ENCODE results near the gene RECK. TPM values are rescaled to one million over a fixed set of nuclear protein-coding genes. Genes with fewer than 3 reads are reported as not detected.
A peak's percentile ranks its signal among the peaks of the same experiment; 100 is the strongest.
"Not testable (repeated sequence)": the region's sequence is repeated elsewhere in the genome, so short reads cannot be mapped to it uniquely, and the experiment has no call there.

RECK gene
- total RNA-seq, 1 experiment from 2014 or later = 36.1 TPM

DNA sequence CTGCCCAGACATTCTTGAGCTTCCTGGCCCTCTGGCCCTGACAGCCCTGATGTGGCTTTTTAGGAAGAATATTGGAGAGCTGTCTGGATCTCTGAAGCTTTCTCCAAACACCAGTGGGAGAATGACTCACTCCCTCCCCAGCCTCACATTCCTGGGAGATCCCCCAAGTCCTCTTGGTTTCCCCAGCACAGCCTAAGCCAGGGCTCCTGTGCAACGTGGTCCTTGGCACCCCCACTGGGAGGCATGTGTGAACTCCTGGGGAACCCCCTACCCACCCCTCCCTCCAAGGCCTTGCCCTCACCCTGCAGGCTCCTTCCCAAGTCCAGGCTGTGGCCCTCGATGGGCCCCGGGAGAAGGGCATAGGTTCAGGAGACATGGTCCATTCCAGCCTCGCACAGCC, 112.5 kb downstream of the RECK start:
- H3K27me3 ChIP-seq = no peaks in the 10 kb centered on the region
- DNase-seq = peak; percentile 84
- H3K9me3 ChIP-seq = peaks cover 16% of the 10 kb centered on the region
- no peak overlapping the region for H3K4me3 ChIP-seq
- H3K36me3 ChIP-seq = no peaks in the 10 kb centered on the region; the same call in 1 of the 2 replicates

DNA sequence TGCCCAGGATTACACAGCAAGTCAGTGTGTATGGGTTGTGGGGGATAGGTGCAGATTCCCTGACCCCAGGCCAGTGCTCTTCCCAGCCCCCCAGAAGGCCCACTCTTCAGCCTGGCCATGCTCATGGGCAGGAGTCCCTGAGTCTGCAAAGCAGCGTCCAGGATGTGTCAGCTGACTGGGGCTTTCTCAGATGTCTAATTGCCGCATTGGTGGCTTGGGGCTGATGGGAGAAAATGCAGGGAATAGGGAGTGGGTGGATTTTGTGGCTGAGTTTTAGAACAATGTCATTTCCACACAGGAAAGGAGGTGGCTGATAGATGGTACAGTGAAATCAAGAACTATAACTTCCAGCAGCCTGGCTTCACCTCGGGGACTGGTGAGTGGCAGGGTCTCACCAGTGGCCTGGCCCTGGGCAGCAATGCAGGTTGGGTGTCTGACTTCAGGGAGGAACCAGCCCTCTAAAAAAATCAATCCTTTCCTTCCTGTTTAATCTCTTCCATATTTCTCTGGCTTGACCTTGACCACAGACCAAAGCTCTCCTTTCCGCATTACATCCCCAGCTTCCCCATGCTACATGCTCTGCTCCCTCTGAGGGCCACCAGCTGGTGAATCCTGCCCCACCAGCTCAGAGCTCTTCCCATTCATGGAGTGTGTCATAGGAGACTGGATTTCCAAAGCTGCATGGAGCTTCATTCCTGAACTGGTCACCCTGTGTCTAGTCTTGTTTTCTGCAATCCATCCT, 114.0 kb downstream of the RECK start:
- Histone ChIP-seq H3K36me3 (no peaks in the 10 kb centered on the region; the same call in 1 of the 2 replicates), H3K4me3 (no peak overlapping the region), H3K9me3 (peaks cover 9% of the 10 kb centered on the region), H3K27me3 (no peaks in the 10 kb centered on the region)
- DNase-seq = no peak

DNA sequence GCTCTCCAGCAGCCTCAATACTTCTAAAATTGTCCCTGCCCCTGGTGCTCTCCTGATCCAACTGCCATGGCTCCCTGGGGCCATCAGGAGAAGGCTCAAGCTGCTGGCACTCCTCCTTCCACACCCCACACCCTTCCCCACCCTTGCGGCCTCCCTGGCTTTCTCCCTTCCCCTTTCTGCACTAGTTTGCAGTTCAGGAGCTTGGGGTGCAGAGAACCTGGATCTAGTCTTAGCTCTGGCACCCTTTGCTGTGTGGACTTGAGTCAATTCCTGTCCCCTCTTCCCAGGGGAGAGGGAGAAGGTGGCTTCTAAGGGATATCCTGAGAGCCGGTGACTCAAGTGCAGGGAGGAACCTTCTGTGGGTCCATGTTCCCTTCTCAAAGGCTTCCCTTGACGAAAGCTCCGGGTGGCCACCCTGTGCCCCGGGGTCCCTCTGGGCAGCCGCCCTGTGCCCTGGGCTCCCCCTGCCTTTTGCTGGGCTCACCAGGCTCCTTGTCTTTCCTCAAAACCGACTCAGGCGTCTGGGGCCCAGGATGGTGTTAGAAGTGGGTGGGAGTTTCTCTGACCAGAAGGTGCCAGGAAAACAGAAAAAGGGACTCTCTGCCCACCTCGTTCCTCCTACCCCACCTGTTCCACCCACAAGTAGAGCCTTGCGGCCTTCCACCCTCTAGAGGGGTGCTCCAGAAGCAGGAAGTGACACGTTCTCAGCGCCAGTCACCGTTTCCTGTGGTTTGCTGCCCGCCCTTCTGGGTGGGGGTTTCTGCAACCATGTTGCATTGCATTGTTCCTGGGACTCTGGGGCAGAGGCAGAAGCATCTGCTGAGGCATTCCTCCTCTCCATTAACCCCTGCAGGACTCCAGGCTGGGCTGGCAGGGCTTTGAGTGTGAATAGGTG, 114.8 kb downstream of the RECK start:
- peaks cover 4% of the 10 kb centered on the region for H3K9me3 ChIP-seq
- H3K4me3 ChIP-seq = no peak overlapping the region
- H3K36me3 ChIP-seq = no peaks in the 10 kb centered on the region; the same call in 1 of the 2 replicates
- DNase-seq = no peak
- H3K27me3 ChIP-seq = no peaks in the 10 kb centered on the region

DNA sequence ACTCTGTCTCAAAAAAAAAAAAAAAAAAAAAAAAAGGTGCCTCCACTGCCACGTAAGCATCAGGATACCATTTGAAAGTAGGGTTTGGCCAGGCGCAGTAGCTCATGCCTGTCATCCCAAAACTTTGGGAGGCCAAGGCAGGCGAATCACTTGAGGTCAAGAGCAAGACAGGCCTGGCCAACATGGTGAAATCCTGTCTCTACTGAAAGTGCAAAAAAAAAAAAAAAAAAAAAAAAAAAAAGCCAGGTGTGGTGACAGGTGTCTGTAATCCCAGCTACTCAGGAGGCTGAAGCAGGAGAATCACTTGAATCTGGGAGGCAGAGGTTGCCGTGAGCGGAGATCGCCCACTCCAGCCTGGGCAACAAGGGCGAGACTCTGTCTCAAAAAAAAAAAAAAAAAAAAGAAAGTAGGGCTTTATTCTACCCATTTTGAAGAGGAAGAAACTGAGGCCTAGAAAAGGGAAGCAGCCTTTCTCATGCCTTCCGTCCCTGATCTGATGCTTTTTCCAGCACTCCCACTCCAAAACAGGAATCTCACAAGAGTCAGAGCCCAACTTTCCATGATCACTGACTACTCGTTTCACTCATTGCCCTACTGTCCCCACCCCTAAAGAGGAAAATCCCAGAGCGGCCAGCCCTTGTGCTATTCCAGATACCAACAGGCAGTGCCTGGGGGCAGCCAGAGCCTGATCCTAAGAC, 116.2 kb downstream of the RECK start:
- no peak for DNase-seq
- peaks cover 13% of the 10 kb centered on the region for H3K9me3 ChIP-seq
- no peak overlapping the region for H3K4me3 ChIP-seq

DNA sequence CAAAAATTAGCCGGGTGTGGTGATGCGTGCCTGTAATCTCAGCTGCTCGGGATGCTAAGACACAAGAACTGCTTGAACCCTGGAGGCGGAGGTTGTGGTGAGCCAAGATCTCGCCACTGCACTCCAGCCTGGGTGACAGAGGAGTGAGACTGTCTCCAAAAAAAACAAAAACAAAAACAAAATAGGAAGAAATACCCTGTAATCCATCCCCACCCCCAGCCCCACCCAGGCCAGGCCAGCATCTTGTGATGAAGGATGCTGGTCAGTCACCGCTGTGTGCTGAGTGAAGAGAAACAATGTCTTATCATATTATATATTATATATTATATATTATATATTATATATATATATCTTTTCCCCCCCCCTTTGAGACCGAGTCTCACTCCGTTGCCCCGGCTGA, 117.0 kb downstream of the RECK start:
- no peak overlapping the region for H3K4me3 ChIP-seq
- peaks cover 13% of the 10 kb centered on the region for H3K9me3 ChIP-seq
- no peaks in the 10 kb centered on the region for H3K27me3 ChIP-seq
- H3K36me3 ChIP-seq = no peaks in the 10 kb centered on the region
- no peak for DNase-seq

More for the DNA sequence above, 116.2 kb downstream of the RECK start:
- H3K27me3 ChIP-seq = no peaks in the 10 kb centered on the region
- no peaks in the 10 kb centered on the region for H3K36me3 ChIP-seq

DNA sequence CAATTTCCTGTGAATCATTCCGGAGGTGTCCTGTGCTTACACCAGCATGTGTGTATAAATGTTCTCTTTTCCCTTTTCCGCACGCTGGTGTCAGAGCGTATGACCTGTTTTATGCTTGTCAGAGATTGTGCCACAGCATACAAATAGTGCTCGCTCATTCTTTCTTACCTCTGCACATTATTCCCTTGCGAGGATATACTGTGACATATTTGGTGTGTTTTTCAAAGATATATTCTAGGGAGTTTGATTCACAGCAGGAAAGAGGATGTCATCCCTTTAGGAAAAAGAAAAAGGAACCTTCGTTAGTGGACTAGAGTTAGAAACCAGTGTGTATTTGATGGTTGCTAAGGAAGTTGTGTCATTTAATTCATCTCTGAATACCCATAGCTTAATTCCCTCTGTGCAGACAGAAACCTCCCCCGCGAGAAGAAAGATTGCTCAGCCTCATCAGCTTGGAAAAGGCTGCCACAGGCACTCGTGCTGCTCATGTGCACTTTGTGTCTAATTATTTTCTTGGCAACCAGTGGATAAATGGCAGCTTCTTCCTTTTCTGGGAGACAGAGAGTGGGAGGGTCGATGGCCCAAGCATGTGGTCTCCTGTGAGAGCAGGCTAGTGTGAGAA, 117.7 kb downstream of the RECK start:
- H3K4me3 ChIP-seq = no peak overlapping the region
- DNase-seq = peak; percentile 59
- peaks cover 13% of the 10 kb centered on the region for H3K9me3 ChIP-seq

DNA sequence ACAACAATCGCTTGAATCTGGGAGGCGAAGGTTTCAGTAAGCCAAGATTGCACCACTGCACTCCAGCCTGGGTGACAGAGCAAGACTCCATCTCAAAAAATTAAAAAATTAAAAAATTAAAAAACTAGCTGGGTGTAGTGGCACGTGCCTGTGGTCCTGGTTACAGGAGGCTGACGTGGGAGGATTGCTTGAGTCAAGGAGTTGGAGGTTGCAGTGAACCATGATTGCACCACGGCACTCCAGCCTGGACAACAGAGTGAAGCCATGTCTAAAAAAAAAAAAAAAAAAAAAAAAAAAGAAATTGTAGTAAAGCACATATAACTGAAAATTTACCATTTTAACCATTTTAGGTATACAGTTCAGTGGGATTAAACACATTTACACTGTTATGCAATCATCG, 119.4 kb downstream of the RECK start:
- H3K27me3 ChIP-seq = no peaks in the 10 kb centered on the region
- no peak for DNase-seq
- H3K9me3 ChIP-seq = peaks cover 13% of the 10 kb centered on the region
- H3K4me3 ChIP-seq = no peak overlapping the region
- no peaks in the 10 kb centered on the region for H3K36me3 ChIP-seq

More for the DNA sequence above, 117.7 kb downstream of the RECK start:
- no peaks in the 10 kb centered on the region for H3K36me3 ChIP-seq
- H3K27me3 ChIP-seq = no peaks in the 10 kb centered on the region

DNA sequence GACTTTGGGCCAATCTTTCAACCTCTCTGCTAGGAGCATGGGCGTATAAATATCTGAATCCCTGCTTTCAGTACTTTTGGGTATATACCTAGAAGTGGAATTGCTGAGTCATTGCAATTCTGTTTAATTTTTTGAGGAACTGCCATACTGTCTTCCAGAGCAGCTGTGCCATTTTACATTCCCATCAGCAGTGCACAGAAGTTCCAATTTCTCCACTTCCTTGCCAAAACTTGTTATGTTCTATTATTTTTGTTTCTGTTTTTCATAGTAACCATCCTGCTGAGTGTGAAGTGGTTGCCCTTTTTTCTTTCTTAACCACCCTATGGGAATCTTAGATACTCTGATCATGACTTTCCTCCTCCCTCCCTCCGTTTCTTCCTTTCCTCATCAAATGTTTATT, 121.4 kb downstream of the RECK start:
- Histone ChIP-seq H3K36me3 (no peaks in the 10 kb centered on the region), H3K4me3 (no peak overlapping the region), H3K9me3 (peaks cover 13% of the 10 kb centered on the region), H3K27me3 (no peaks in the 10 kb centered on the region)
- no peak for DNase-seq

DNA sequence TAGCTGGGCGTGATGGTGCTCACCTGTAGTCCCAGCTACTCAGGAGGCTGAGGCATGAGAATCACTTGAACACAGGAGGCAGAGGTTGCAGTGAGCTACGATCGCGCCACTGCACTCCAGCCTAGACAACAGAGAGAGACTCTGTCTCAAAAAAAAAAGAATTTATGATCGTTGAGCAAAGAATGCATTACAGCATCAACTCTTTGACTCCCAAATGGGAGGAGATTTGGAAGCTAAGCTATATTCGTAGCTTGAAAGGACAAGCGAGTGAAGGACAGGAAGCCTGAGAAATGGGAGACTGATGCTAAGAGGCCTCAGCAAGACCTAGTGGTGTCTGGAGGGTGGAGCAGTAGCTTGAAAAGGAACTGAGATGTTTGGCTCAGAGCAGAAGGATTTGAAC, 122.2 kb downstream of the RECK start:
- DNase-seq = peak; percentile 38
- Histone ChIP-seq H3K27me3 (no peaks in the 10 kb centered on the region), H3K9me3 (peaks cover 14% of the 10 kb centered on the region), H3K36me3 (no peaks in the 10 kb centered on the region), H3K4me3 (no peak overlapping the region)

DNA sequence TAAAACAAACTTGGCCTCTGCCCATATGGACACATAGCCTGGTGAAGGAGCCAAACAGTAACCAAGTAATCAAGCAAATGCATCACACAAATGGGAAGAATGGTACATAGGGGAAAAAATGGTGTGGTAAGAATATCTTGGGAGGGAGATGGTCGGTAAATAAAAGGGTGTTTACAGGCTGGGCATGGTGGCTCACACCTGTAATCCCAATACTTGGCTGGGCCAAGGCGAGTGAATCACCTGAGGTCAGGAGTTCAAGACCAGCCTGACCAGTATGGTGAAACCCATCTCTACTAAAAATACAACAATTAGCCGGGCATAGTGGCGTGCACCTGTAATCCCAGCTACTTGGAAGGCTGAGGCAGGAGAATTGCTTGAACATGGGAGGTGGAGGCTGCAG, 122.8 kb downstream of the RECK start:
- H3K27me3 ChIP-seq, H3K4me3 ChIP-seq, H3K36me3 ChIP-seq, DNase-seq: not testable (repeated sequence)
- peaks cover 16% of the 10 kb centered on the region for H3K9me3 ChIP-seq

DNA sequence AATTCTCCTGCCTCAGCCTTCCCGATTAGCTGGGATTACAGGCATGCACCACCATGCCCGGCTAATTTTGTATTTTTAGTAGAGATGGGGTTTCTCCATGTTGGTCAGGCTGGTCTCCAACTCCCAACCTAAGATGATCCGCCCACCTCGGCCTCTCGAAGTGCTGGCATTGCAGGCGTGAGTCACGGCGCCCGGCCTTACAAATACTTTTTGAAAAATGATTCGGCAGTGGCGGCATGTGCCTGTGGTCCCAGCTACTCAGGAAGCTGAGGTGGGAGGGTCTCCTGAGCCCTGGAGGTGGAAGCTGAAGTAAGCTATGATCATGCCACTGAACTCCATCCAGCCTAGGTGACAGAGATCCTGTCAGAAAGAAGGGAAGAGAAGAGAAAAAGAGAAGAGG, 123.4 kb downstream of the RECK start:
- H3K27me3 ChIP-seq, H3K4me3 ChIP-seq, H3K36me3 ChIP-seq, DNase-seq: not testable (repeated sequence)
- peaks cover 16% of the 10 kb centered on the region for H3K9me3 ChIP-seq

DNA sequence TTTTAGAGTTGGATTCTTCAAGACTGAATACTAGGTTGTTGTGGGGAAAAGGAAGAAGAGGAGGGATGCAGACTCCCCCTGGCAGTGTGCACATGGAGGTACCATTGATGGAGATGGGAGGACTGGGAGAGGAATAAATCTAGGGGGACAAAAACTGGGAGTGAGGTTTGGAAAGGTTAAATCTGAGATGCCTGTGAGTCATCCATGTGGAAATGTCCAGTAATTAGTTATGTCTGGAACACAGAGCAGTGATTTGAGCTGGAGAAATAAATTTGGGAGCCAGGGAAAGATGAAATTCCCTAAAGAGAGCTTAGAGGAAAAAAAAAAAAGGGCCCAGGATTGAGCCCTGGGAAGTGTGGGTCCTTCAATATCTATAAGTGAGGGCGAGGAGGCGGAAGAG, 124.5 kb downstream of the RECK start:
- DNase-seq = no peak
- Histone ChIP-seq H3K9me3 (peaks cover 16% of the 10 kb centered on the region), H3K36me3 (no peaks in the 10 kb centered on the region), H3K4me3 (no peak overlapping the region), H3K27me3 (no peaks in the 10 kb centered on the region)

DNA sequence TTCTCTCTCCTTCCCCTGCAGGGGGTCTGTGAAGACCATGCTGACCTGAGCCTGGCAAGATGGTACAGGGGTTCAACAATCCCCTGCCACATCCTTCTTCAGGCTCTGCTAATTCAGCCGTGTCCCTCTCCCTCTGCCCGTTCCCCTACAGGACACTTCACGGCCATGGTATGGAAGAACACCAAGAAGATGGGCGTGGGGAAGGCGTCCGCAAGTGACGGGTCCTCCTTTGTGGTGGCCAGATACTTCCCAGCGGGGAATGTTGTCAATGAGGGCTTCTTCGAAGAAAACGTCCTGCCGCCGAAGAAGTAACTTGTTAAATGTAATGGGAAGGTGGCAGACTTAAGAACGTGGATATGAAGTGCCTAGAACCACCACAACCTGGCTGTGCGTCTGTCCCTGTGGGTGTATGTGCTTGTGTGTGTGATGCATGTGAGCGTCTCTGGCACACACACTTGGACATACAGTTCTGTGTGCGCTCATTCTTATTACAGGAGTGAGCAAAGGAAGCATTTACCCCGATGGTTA, 125.6 kb downstream of the RECK start:
- H3K36me3 ChIP-seq = no peaks in the 10 kb centered on the region
- DNase-seq = no peak
- H3K4me3 ChIP-seq = no peak overlapping the region
- peaks cover 8% of the 10 kb centered on the region for H3K9me3 ChIP-seq
- H3K27me3 ChIP-seq = no peaks in the 10 kb centered on the region

DNA sequence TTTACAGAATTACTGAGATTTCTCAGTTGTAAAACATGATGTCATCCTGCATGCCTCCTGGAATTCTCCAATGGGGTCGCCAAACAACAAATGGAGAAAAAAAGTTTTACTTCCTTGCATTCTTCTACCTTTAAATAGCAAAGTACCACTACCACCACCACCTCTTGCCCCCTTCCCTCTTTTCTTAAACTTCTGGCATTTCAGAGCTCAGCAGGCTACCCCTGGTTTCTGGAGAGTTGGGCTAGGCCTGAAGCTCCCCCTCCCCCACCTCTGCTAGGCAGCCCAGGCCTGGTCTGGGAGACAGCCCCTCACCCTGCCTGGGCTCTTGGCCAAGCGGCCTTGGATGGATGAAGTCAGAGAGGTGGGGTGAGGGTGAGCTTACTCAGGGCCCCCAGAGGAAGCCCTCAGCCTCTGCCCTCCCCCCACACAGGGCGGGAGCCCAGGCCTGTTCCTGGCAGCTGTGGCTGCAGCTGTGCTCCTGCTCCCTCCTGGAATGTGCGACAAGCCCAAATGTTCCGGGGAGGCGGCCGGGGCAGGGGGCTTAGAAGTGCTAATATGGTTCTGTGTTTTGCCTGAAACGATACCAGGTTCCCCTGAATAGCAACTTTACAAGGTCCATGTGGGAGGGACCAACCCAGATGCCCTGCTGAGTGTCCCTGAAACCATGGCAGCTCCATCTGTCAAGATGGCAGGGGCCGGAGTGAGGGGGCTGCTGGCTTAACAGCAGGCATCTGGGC, 126.5 kb downstream of the RECK start:
- Histone ChIP-seq H3K36me3 (no peaks in the 10 kb centered on the region), H3K4me3 (no peak overlapping the region), H3K27me3 (no peaks in the 10 kb centered on the region), H3K9me3 (peaks cover 3% of the 10 kb centered on the region; the same call in 1 of the 2 replicates)
- DNase-seq = peak; percentile 88

DNA sequence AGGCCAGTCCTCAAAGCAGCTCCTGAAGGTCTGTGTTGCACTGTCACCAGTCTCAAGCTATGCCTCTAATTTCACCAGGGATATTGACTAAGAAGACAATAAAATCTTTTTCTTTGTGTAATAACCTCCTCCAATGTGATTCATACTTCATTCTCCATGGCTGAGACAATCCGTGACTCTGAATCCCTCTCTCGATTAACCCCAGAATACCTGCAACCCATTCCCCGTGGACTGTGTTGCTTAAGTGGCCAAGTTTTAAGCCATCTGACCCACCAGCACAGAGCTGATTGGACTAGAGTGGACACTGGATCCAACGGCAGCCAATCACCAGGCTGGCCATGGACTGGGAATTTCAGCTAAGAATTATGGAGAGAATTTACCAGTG, 127.1 kb downstream of the RECK start:
- peaks cover 3% of the 10 kb centered on the region; the same call in 1 of the 2 replicates for H3K9me3 ChIP-seq
- DNase-seq = no peak
- no peaks in the 10 kb centered on the region for H3K27me3 ChIP-seq
- H3K4me3 ChIP-seq = no peak overlapping the region
- no peaks in the 10 kb centered on the region for H3K36me3 ChIP-seq

DNA sequence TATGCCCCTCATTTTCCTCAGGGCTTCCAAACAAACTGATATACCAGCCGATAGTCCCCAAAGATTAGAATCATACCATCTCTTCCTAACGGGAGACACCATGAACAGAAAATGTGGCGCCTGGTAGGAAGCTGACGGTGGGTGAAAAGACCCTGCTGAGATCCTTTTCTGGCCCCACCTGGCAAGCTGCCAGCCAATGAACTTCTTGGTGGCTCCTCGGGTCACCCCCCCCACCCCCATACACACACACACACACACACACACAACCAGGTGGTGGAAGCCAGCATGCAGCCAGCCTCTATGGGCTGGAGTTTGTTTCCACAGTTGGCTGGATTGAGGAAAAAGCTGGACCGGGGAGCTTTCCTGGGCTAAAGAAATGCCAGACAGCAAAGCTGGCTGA, 127.7 kb downstream of the RECK start:
- DNase-seq = no peak
- no peaks in the 10 kb centered on the region for H3K27me3 ChIP-seq
- H3K36me3 ChIP-seq = no peaks in the 10 kb centered on the region
- H3K9me3 ChIP-seq = peaks cover 3% of the 10 kb centered on the region; the same call in 1 of the 2 replicates
- H3K4me3 ChIP-seq = no peak overlapping the region
